K562 (cell line): ENCODE measurements around the gene PTHLH.

ENCODE experiments used
- CEBPG ChIP-seq, 3 experiments: fragments of 200-800 bp in 1 of 3; sonication (Bioruptor generic) in 1 of 3; sonication (generic) in 1 of 3; formaldehyde crosslinking in 1 of 3; IDR thresholded peaks in 2 of 3; conservative IDR thresholded peaks in 1 of 3; 2 replicates each; pipeline versions ENCODE4 v1.6.1 to v1.8.0; 2016 to 2022; ENCODE audit warnings: missing compliant biosample characterization in 2 of 3, missing genetic modification characterization in 2 of 3, mild to moderate bottlenecking in 1 of 3, missing genetic modification reagents in 1 of 3
- CTCF ChIP-seq, 3 experiments: IDR thresholded peaks in 2 of 3; conservative IDR thresholded peaks in 1 of 3; 2 replicates each; pipeline ENCODE4 v1.5.1; 2011 to 2012; ENCODE audit warnings: low read length in 3 of 3, mild to moderate bottlenecking in 3 of 3, control low read depth in 2 of 3, improper control_type of control experiment in 1 of 3, inconsistent platforms in 1 of 3, low read depth in 1 of 3, mixed read lengths in 1 of 3, moderate library complexity in 1 of 3; ENCODE audit not compliant: insufficient read depth in 2 of 3
- FOXJ3 ChIP-seq: sonication (generic); formaldehyde crosslinking; IDR thresholded peaks from 2 replicates; pipeline ENCODE4 v1.4.0; 2020; ENCODE audit warnings: mild to moderate bottlenecking, missing genetic modification reagents
- MIER1 ChIP-seq: fragments of 450-650 bp; IDR thresholded peaks from 2 replicates; pipeline ENCODE4 v1.6.1; 2016; ENCODE audit warnings: antibody characterized with exemption, mild to moderate bottlenecking, low read depth
- NCOA2 ChIP-seq, 2 experiments: fragments of 450-650 bp; IDR thresholded peaks; 2 replicates each; pipeline ENCODE4 v1.6.1; 2018; ENCODE audit warnings: mild to moderate bottlenecking in 2 of 2, moderate library complexity in 1 of 2; ENCODE audit not compliant: partially characterized antibody in 2 of 2
- NFRKB ChIP-seq: fragments of 450-650 bp; IDR thresholded peaks from 2 replicates; pipeline ENCODE4 v1.6.1; 2016; ENCODE audit warnings: low read depth
- SMAD2 ChIP-seq: fragments of 150-350 bp; IDR thresholded peaks from 2 replicates; pipeline ENCODE4 v1.6.1; 2014; ENCODE audit warnings: low read depth, mild to moderate bottlenecking, low read length
- U2AF2 ChIP-seq: fragments of 200-400 bp; formaldehyde crosslinking; optimal IDR thresholded peaks from 2 replicates; pipeline ENCODE3; 2017; ENCODE audit warnings: low read depth, mild to moderate bottlenecking, low read length
- ZNF23 ChIP-seq: fragments of 250-450 bp; sonication (Bioruptor Pico); IDR thresholded peaks from 2 replicates; pipeline ENCODE4 v1.4.0; 2020; ENCODE audit warnings: mild to moderate bottlenecking
- ZNF384 ChIP-seq: IDR thresholded peaks from 2 replicates; pipeline ENCODE4 v1.6.1; 2012; ENCODE audit warnings: low read depth, low read length, improper control_type of control experiment
- ZNF766 ChIP-seq: fragments of 200-800 bp; sonication (Bioruptor generic); conservative IDR thresholded peaks from 2 replicates; pipeline ENCODE4 v1.6.1; 2016; ENCODE audit warnings: missing genetic modification characterization, missing compliant biosample characterization
- TF ChIP-seq, protein P1 (sequence below): fragments of 250-450 bp; sonication (Bioruptor Pico); IDR thresholded peaks from 2 replicates; pipeline ENCODE4 v1.4.0; 2020; ENCODE audit warnings: mild to moderate bottlenecking, moderate library complexity, borderline replicate concordance

DNA sequence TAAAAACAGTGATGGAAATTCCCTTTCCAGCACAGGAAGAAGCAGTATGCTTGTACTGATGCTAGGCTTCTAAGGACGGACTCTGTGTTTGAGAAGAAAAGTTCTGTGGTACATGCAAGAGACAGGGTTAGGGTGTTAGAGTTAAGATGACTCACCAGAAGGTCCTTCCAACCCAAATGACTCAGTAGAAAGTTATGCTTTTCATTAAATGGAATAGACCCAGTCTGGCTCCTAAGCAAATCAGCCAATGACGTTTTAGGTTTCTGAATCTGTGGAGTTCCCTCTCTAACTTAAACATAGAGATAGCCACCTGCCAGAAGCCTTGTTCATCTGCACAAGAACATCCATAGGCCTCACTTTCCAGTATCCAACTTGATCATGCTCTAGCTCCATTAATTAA, 5.7 kb downstream of the PTHLH start:
- no peak for TF ChIP-seq SMAD2
- TF ChIP-seq FOXJ3: no peak
- TF ChIP-seq CTCF (IDR thresholded peaks at IDR 0.05 in 2 of 3, conservative IDR thresholded peaks at IDR 0.05 in 1 of 3; ENCODE audit: insufficient read depth in 2 of 3, low read depth in 1 of 3, low read length in 3 of 3): no peak
- no peak for TF ChIP-seq NFRKB
- no peak for TF ChIP-seq ZNF23 (CRISPR knock-in tag)
- TF ChIP-seq U2AF2: no peak
- TF ChIP-seq CEBPG (CRISPR knock-in tag; IDR thresholded peaks at IDR 0.05): no peak
- TF ChIP-seq CEBPG (tag; conservative IDR thresholded peaks at IDR 0.05 in 1 of 2, IDR thresholded peaks at IDR 0.05 in 1 of 2): no peak
- TF ChIP-seq, protein P1, sequence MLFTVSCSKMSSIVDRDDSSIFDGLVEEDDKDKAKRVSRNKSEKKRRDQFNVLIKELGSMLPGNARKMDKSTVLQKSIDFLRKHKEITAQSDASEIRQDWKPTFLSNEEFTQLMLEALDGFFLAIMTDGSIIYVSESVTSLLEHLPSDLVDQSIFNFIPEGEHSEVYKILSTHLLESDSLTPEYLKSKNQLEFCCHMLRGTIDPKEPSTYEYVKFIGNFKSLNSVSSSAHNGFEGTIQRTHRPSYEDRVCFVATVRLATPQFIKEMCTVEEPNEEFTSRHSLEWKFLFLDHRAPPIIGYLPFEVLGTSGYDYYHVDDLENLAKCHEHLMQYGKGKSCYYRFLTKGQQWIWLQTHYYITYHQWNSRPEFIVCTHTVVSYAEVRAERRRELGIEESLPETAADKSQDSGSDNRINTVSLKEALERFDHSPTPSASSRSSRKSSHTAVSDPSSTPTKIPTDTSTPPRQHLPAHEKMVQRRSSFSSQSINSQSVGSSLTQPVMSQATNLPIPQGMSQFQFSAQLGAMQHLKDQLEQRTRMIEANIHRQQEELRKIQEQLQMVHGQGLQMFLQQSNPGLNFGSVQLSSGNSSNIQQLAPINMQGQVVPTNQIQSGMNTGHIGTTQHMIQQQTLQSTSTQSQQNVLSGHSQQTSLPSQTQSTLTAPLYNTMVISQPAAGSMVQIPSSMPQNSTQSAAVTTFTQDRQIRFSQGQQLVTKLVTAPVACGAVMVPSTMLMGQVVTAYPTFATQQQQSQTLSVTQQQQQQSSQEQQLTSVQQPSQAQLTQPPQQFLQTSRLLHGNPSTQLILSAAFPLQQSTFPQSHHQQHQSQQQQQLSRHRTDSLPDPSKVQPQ (CRISPR knock-in tag): no peak
- no peak for TF ChIP-seq NCOA2 (IDR thresholded peaks at IDR 0.05; ENCODE audit: partially characterized antibody in 2 of 2)
- no peak for TF ChIP-seq ZNF384
- TF ChIP-seq MIER1: no peak
- TF ChIP-seq ZNF766 (CRISPR knock-in tag): no peak
